Measurements from ENCODE around the gene ZNF407.

ZNF407 gene

GRCh38 chr18:75003764-75004690 is 406.4 kb downstream of the ZNF407 start:
- no peak for DNase-seq

DNA sequence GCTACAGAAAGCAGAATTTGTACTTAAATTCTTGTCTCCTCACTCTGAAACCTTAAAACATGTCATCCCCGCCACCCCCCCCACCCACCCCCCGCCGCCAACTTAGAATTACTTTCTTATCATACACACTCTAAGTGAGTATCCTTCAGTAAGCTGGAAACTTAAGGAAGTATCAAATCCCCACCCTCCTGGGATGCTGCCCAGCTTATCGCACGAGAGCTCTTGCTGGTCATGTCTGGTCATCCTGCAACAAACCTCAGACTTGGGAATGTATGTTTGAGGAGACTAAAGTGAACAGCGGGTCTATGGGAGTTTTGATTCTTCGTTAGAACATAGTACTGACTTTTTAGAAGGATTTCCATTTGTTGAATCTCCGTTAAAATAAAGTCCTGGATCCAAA is 408.0 kb downstream of the ZNF407 start:
- DNase-seq: no peak

DNA sequence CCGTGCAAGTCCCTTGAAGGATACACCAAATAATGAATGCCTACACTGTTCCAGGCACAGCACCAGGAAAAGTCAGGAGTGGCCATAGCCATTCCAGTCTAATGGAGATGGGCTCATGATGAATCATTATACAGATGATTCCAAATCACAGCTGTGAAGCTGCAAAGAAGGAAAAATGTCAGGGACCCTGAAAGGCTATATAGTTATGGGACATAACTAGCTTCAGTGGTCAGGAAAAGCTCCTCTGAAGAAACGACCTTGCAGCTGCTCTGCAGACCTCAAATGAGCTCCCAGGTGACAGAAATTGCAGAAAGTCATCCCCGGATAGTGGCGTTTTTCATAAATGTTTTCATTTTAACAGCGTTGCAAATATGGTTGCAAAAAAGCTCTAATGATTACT is 410.5 kb downstream of the ZNF407 start:
- no peak for DNase-seq

DNA sequence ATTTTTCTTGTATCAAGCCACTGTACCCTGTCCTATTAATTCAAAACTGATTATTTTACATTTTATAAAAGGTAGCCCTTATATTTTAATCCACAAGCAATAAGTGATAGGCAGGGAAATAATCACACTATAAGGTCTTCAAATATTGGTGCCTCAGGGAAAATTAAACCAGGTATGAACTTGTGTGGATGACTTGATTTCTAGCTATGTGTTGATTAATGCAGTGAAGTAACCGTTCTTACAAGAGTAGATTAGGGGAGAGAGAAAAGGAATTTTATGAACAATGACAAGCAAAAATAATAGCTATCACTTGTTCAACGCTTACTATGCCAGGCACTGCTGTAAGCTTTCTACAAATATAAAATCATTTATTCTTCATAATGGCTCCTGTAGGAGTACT is 411.6 kb downstream of the ZNF407 start:
- no peak for DNase-seq

DNA sequence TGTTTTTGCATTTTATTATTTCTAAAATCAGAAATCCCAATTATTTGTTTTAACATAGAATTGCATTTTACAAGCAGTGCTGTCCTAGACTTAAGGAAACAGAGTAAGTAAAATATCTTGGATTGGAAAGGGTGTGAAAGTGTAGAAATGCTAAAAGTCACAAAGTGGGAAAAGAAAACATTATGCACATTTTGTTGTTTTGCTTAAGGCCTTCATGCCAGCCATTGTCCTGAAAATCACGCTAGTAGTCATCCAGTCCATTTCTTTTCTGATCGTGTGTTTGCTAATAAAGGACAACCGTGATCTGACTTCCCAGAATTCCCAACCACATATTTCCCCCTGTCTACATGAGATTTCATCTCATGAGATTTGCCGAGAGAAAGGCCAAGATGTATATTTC is 412.2 kb downstream of the ZNF407 start:
- DNase-seq: no peak

DNA sequence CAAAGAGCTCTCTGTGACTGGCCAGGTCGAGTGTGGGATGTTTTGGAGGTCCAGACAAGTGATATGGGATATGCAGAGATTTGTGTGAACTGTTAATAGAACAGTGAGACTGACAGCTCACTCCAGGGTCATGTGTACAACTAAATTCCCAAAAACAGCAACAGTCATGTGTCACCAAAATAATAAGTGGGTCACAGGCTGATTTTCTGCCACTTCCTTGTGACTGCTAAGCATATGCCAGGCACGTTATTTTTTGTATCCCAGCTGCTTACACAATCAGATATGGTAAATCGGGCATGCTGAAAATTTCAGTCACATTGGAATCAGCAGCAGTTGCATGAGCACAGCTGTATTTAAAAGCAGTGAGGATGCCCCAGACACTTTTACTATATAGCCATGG is 412.6 kb downstream of the ZNF407 start:
- no peak for DNase-seq

DNA sequence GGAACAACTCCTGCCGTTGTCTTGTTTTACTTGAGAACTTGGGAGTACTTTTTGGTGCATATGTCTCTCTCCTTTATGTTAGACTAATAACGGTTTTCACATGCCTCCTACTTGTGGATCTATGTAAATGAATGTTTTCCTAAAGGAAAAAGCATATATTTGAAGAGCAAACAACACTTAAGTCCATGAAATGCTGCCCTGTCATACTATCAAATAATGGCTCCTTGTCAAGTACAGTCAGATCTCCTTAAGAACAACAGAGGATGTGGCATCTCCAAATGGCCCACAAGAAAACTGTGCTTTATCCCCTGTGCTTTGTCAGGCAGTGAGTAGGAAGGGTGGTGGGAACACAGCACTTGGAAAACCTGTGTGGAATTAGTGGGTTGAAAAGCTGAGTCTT is 413.0 kb downstream of the ZNF407 start:
- DNase-seq: no peak

DNA sequence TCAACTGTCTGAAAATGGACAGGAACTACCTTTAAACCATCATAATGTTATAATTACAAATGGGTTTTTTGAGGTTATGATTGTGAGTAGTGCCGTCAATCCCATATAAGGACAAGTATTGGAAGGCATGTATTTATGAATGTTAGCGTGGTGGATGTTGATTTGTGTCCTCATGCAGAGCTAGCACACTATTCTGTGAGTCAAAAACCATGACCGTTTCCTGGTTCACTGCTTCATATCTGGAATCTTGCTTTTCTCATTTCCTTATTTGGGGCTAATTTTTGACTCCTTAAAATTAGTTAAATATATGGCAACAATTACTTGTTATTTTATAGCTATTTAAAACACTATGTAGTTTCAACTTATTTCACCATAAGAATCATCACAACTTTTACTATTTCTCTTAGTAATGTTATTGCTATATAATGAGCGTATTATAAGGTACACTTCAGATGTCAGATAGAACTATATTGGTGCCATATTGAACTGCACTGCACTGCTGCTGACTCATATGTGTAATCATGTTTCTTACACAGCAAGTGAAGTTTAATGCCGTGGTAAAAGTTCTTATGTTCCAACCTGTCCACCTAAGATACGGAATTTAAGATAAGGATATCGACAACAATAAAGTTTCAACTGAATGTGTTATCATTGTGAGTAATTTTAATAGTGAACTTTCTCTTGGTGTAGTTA is 418.5 kb downstream of the ZNF407 start:
- DNase-seq: no peak

DNA sequence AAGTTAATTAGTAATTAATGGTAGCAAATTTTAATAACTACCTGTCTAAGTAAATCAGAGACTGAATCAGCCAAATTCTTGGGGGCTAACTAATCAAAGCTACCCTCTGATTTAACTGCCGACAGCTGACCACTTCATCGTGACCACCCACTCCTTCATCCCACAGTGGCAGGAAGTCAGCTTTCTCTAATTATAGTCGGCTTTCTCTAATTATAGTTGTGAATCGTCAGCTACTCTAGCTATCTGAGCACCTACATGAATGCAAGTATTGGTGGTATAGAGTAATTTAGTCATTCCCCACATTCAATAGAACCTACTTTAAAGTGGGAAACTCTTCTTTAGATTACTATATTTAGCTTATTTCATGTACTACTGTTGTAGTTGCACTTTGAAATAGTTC is 425.8 kb downstream of the ZNF407 start:
- DNase-seq: no peak

DNA sequence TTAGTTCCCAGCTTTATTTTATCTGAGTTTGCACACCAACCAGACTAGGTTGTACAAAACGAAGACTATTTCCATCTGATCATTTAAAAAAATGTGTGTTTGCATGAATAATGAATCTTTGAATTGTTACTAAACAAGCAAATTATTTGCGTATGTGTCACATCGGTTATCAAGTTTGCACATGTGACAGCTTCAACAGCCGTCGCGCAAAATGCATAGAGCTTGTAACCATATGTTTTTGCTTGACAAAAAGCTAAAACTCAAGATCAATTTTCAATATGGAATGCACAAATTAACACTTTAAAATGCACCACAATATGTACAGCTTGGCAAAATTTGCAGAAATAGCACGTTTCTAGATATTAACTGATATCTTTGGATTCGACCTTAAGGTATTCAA is 427.2 kb downstream of the ZNF407 start:
- DNase-seq: no peak

DNA sequence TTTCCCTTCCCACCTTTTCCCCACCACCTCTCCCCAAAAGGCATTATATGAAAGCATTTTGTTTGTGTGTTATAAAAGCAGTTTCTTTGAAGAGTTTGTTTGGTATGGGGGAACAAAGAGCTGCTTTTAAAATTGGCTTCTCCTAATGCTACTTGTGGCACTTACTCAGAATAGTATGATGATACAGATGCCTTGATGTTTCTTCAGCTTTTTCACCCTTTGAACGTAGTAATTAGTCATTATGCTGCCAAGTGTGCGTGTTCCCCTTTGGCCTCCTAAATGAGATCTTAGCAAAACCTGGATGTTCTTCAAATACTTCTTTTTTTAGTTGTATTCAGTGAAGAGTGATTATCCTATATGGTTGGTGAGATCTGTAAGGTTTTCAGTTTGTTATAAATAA is 427.9 kb downstream of the ZNF407 start:
- no peak for DNase-seq

- no peak for DNase-seq
These were observed 431.8 kb downstream of the ZNF407 start for GRCh38 chr18:75029481-75029880.

GRCh38 chr18:75031717-75032317 is 434.1 kb downstream of the ZNF407 start:
- no peak for DNase-seq

GRCh38 chr18:75033516-75033915 is 435.8 kb downstream of the ZNF407 start:
- no peak for DNase-seq

DNA sequence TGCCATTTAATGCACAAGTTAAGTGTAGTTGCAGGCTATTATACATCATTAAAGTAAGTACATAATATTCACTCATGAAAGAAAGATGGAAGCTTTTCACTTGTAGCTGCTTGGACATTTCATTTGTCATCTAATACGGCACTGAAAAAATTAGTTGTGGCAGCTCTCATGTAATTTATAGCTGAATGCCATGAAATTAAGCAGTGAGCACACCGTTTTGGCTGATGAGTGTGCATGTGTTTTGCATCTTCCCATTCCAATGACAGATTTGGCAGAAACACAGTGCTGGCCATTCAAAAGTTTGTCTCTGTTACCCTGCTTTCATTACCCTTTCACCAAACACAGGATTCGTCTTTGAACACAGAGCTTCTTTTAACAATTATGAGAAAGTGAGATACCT is 437.3 kb downstream of the ZNF407 start:
- DNase-seq: no peak

DNA sequence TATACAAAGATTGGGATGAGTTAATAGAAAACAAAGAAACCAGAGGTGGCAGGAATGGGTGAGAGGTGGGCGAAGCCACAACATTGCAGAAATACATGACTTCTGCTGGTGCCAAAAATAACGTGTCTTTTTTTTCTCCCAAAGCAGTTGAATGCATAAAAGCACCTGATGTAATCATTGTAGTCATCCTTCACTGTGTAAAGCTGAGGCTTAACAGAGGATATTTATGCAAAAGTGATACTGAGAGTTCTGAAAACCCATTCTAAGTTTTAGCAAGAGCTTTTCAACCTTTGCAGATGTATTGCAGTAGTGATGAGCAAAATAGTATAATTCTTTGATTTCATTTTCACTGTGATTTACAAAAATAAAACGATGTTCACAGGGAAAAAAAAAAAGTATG is 438.3 kb downstream of the ZNF407 start:
- DNase-seq: peak in 1 of 51 donors; percentile 31

DNA sequence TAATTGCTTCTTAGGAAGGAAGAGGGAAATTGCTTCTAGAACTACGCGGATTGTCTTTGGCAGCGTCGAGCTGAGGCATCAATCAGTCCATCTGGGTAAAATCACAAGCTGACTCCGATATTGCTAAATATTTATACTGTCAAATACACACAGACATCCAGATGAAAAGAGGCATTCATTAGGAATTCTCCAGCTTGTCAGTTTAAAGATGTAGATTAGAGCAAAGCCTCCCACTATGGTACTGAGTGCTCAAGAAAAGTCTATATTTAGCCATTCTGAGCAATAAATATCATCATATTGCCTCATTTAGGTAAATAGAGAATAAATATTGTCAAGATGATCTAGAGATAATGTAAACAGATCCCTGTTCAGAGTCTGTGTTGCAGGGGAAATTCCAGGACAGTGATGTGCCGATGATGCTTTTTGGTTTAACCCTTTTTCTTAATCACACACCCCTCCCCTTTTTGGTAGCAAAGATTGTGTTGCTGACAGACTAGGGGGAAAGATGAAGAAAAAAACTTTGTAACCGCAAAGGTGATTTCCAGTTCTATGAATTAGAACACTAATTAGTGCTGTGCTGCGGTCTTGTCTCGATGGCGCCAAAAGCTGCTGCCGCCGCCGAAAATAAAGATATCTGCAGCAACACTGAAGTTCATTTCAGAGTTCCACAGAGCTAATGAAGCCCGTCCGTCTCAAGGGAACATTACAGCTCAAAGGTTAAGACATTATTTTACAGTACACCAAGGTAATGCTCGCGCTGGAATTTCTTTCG is 439.4 kb downstream of the ZNF407 start:
- no peak for DNase-seq

GRCh38 chr18:75037689-75037955 is 440.0 kb downstream of the ZNF407 start:
- DNase-seq: no peak

- DNase-seq: no peak
These were observed 443.9 kb downstream of the ZNF407 start for GRCh38 chr18:75041586-75041985.

- no peak for DNase-seq
These were observed 445.8 kb downstream of the ZNF407 start for GRCh38 chr18:75043478-75043877.

- no peak for DNase-seq
These were observed 446.6 kb downstream of the ZNF407 start for GRCh38 chr18:75044296-75044695.

DNA sequence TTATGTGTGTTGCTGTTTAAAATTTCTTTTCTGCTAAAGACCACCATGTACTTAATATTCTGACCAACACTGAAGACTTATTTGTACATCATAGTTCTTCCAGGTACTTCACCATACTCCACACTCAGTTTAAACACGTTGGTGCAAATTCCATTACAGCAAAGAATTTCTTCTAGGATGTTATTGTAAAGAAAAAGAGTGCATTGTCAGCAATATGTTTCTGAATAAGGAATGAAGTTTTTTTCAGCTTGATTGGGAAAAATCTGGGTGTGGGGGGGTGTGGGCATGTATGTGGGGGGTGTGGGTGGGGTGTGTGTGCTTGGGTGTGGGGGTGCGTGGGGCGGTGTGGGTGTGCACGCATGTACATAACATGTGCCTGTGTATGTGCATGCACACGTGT is 447.1 kb downstream of the ZNF407 start:
- DNase-seq: no peak
